Aorta (tissue), 5 donors: ENCODE results near the gene RIPOR3. TPM values are rescaled to one million over a fixed set of nuclear protein-coding genes. Genes with fewer than 3 reads are reported as not detected.

Experiments
- ATAC-seq: fragments of 200-7000 bp; cut with Tn5 transposase; one replicate; pipeline ENCODE4 v1.9.1; 2022; ENCODE audit warnings: moderate library complexity; ENCODE audit not compliant: low FRiP score
- DNase-seq, 2 donors: peaks; one replicate each; pipeline ENCODE4 v3.0.0-alpha.2; 2020
- H3K27ac ChIP-seq, 2 donors: one replicate each; pipeline ENCODE4 v1.5.1; 2013; ENCODE audit warnings: low read length in 2 of 2, mild to moderate bottlenecking in 2 of 2, moderate library complexity in 2 of 2, control low read depth in 1 of 2, inconsistent platforms in 1 of 2, low read depth in 1 of 2
- H3K27me3 ChIP-seq, 2 donors: one replicate each; pipeline ENCODE4 v1.6.1; 2013; ENCODE audit warnings: control low read depth in 1 of 2, low read length in 1 of 2, mild to moderate bottlenecking in 1 of 2, moderate library complexity in 1 of 2; ENCODE audit not compliant: insufficient read depth in 2 of 2, control insufficient read depth in 1 of 2
- H3K36me3 ChIP-seq, 2 donors: one replicate each; pipeline ENCODE4 v1.6.1; 2013; ENCODE audit warnings: control low read depth in 1 of 2, low read length in 1 of 2, mild to moderate bottlenecking in 1 of 2; ENCODE audit not compliant: insufficient read depth in 2 of 2, control insufficient read depth in 1 of 2
- H3K4me1 ChIP-seq, 2 donors: one replicate each; pipeline ENCODE4 v1.6.1; 2013; ENCODE audit warnings: low read length in 2 of 2, control low read depth in 1 of 2, mild to moderate bottlenecking in 1 of 2, moderate library complexity in 1 of 2; ENCODE audit not compliant: insufficient read depth in 2 of 2, control insufficient read depth in 1 of 2
- H3K4me3 ChIP-seq, 2 donors: one replicate each; pipeline ENCODE4 v1.5.1; 2013; ENCODE audit warnings: low read length in 2 of 2, control low read depth in 1 of 2, mild to moderate bottlenecking in 1 of 2
- H3K9me3 ChIP-seq: one replicate; pipeline ENCODE4 v1.6.1; 2013; ENCODE audit warnings: mild to moderate bottlenecking, low read length; ENCODE audit not compliant: control insufficient read depth
- WGBS, 2 donors: extraction: QIAGEN DNeasy Blood & Tissue Kit; methylation state at CpG; one replicate each; pipeline ENCODE4 v1.1.7; 2013; 5-methylcytosine and 5-hydroxymethylcytosine counted together
- intact Hi-C, 2 donors: fragments of 100-400 bp; cut with DNase I; formaldehyde crosslinking; loops; one replicate each; pipeline versions ENCODE4 v1.14.2 to v1.15.0; 2022
- polyA plus RNA-seq, 2 donors: library from polyadenylated mRNA; stranded (reverse); fragments of 200-250 nt; gene quantifications; one replicate each; pipeline ENCODE4 v1.2.3, GENCODE V29; 2013
- total RNA-seq, 2 donors: library from RNA; stranded (reverse); fragmentation: NEBNext Ultra II Directional; extraction: Animal tissue kit (Norgen Biotek cat#: 25700); gene quantifications; one replicate each; pipeline ENCODE4 v1.2.1, GENCODE V29; 2021
- donor health status: healthy with polysubstance abuse.
- donor health status: Bipolar disorder and iron deficiency.
- donor health status: DM: no; HTN: no; CAD: no.
- donor health status: DM: no; HTN: no; CAD: no.
- donor health status: DM: yes; HTN: yes; CAD: no.

RIPOR3 gene
- total and polyA plus RNA-seq, 4 donors = 0.23 to 8.0 (median 2.3) TPM

GRCh38 chr20:50578061-50578777, 113.1 kb downstream of the RIPOR3 start:
- Histone ChIP-seq H3K9me3 (no peaks in the 10 kb centered on the region), H3K27me3 (no peaks in the 10 kb centered on the region), H3K4me1 (no peaks in the 10 kb centered on the region), H3K36me3 (peaks cover 5% of the 10 kb centered on the region in 2 donors), H3K27ac (no peak overlapping the region), H3K4me3 (no peak overlapping the region)
- intact Hi-C loops = loop anchor here (5.0 kb wide), 2 partner anchors 66 to 96 kb away; partner anchors contain the start of gene PTPN1 (in 1 of the 2)
- peak in 1 of 2 donors; percentile 59 for DNase-seq
- WGBS, 2 donors = 88% methylated on average over 14 of the region's 14 CpGs
- ATAC-seq = no peak

GRCh38 chr20:50577175-50578018, 113.9 kb downstream of the RIPOR3 start:
- H3K27ac ChIP-seq = no peak overlapping the region
- peaks cover 5% of the 10 kb centered on the region in 2 donors for H3K36me3 ChIP-seq
- DNase-seq = peak in 1 of 2 donors; percentile 61
- H3K4me1 ChIP-seq = peaks cover 0 to 2% of the 10 kb centered on the region in 2 donors
- no peaks in the 10 kb centered on the region for H3K9me3 ChIP-seq
- intact Hi-C loops = loop anchor here (5.0 kb wide), 2 partner anchors 65 to 95 kb away; partner anchors contain the start of gene PTPN1 (in 1 of the 2)
- H3K4me3 ChIP-seq = no peak overlapping the region
- no peak for ATAC-seq
- 68 to 70% methylated on average over 17 of the region's 17 CpGs for WGBS, 2 donors
- H3K27me3 ChIP-seq = no peaks in the 10 kb centered on the region

GRCh38 chr20:50575865-50576720, 115.2 kb downstream of the RIPOR3 start:
- H3K27me3 ChIP-seq = no peaks in the 10 kb centered on the region
- ATAC-seq (peak; percentile 71), DNase-seq (peak; percentile 79 to 84)
- H3K4me3 ChIP-seq = no peak overlapping the region
- peaks cover 3 to 5% of the 10 kb centered on the region in 2 donors for H3K36me3 ChIP-seq
- H3K4me1 ChIP-seq = peaks cover 0 to 3% of the 10 kb centered on the region in 2 donors
- 54% methylated on average over 12 of the region's 12 CpGs for WGBS, 2 donors
- no peaks in the 10 kb centered on the region for H3K9me3 ChIP-seq
- intact Hi-C loops = loop anchor here (2.0 to 5.0 kb wide), 3 partner anchors 64 to 389 kb away; partner anchors contain the start of gene PTPN1 (in 1 of the 2)
- no peak overlapping the region for H3K27ac ChIP-seq

GRCh38 chr20:50574586-50574985, 116.8 kb downstream of the RIPOR3 start:
- Histone ChIP-seq H3K4me3 (no peak overlapping the region), H3K27me3 (no peaks in the 10 kb centered on the region), H3K36me3 (peaks cover 2 to 5% of the 10 kb centered on the region in 2 donors), H3K27ac (no peak overlapping the region), H3K4me1 (peaks cover 0 to 3% of the 10 kb centered on the region in 2 donors), H3K9me3 (no peaks in the 10 kb centered on the region)
- intact Hi-C loops = loop anchor here in 1 of 2 donors (2.0 kb wide), 1 partner anchor 388 kb away; no protein-coding TSS in a partner anchor
- DNase-seq = no peak
- ATAC-seq = no peak
- 94 to 95% methylated on average over 5 of the region's 5 CpGs for WGBS, 2 donors

GRCh38 chr20:50574108-50574507, 117.2 kb downstream of the RIPOR3 start:
- peaks cover 2 to 4% of the 10 kb centered on the region in 2 donors for H3K36me3 ChIP-seq
- intact Hi-C loops = loop anchor here in 1 of 2 donors (2.0 kb wide), 1 partner anchor 387 kb away; no protein-coding TSS in a partner anchor

GRCh38 chr20:50572938-50573777, 118.2 kb downstream of the RIPOR3 start:
- no peak overlapping the region for H3K4me3 ChIP-seq
- no peaks in the 10 kb centered on the region for H3K9me3 ChIP-seq
- intact Hi-C loops = loop anchor here in 1 of 2 donors (2.0 kb wide), 1 partner anchor 62 kb away; the partner anchor contains the start of gene PTPN1
- H3K27me3 ChIP-seq = no peaks in the 10 kb centered on the region
- ATAC-seq = peak; percentile 34
- WGBS, 2 donors = 13 to 18% methylated on average over 6 of the region's 6 CpGs
- H3K36me3 ChIP-seq = peaks cover 4 to 5% of the 10 kb centered on the region in 2 donors
- DNase-seq = peak; percentile 80 to 86
- peaks cover 0 to 3% of the 10 kb centered on the region in 2 donors for H3K4me1 ChIP-seq
- H3K27ac ChIP-seq = peak overlapping the region in 1 of 2 donors; percentile 90

More at GRCh38 chr20:50574108-50574507, 117.2 kb downstream of the RIPOR3 start:
- 81 to 85% methylated on average over 9 of the region's 9 CpGs for WGBS, 2 donors
- H3K27me3 ChIP-seq = no peaks in the 10 kb centered on the region
- no peaks in the 10 kb centered on the region for H3K9me3 ChIP-seq
- no peak overlapping the region for H3K4me3 ChIP-seq
- peak in 1 of 2 donors; percentile 56 for DNase-seq
- ATAC-seq = no peak
- peak overlapping the region in 1 of 2 donors; percentile 12 for H3K27ac ChIP-seq
- peaks cover 0 to 3% of the 10 kb centered on the region in 2 donors for H3K4me1 ChIP-seq

GRCh38 chr20:50571466-50571865, 119.9 kb downstream of the RIPOR3 start:
- intact Hi-C loops = no loop called here
- ATAC-seq (no peak), DNase-seq (no peak)
- H3K4me3 ChIP-seq = no peak overlapping the region
- H3K27ac ChIP-seq = no peak overlapping the region
- 96 to 98% methylated on average over 2 of the region's 2 CpGs for WGBS, 2 donors
- H3K27me3 ChIP-seq = no peaks in the 10 kb centered on the region
- H3K36me3 ChIP-seq = peaks cover 4 to 6% of the 10 kb centered on the region in 2 donors
- H3K9me3 ChIP-seq = no peaks in the 10 kb centered on the region
- H3K4me1 ChIP-seq = peaks cover 0 to 3% of the 10 kb centered on the region in 2 donors
